ENCODE measurements around the gene DPYSL4.

Gene DPYSL4

DNA sequence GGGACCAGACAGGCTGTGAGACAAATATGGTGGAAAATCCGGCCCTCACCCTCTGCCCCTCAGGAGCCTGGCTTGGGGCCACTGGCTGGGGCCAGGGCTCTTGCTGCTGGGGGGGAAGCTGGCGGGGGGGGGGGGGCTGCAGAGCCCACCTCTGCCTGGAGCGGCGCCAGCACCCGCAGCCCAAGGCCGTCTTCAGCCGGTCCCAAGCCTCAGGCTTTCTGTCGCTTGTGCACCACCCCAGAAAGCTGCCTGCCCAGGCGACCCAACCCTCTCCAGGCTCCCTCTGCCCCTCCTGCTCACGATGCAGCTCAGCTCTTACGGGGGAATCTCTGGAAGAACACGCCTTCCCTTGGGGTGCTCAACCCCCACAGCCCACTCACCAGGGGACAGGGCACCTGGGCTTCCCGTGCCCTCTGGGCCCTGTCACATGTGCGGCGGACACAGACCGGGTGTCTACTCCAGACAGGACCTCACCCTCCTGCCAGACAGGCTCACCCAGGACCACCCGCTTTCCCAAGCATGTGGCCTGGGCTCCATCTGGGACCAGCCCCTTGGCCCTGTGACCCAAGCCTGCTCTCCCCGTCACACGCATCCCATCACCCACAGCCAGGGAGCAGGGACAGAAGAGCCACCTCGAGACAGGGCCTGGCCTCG lies 43.9 kb downstream of the DPYSL4 start:
- no peak for DNase-seq

DNA sequence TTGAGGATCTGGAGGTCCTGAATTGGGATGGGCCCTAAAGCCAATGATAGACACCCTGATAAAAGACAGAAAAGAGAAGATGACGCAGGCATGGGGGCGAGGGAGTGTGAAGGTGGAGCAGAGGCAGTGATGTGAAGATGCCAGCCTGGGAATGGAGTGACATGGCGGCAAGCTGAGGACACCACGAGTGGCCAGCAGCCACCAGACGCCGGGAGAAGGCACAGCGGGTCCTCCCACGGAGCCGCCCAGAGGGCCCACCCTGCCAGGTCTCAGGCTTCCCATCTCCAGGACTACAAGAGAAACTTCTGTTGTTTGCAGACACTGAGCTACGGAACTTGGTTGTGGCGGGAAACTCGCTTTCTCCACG lies 44.9 kb downstream of the DPYSL4 start:
- DNase-seq: no peak

DNA sequence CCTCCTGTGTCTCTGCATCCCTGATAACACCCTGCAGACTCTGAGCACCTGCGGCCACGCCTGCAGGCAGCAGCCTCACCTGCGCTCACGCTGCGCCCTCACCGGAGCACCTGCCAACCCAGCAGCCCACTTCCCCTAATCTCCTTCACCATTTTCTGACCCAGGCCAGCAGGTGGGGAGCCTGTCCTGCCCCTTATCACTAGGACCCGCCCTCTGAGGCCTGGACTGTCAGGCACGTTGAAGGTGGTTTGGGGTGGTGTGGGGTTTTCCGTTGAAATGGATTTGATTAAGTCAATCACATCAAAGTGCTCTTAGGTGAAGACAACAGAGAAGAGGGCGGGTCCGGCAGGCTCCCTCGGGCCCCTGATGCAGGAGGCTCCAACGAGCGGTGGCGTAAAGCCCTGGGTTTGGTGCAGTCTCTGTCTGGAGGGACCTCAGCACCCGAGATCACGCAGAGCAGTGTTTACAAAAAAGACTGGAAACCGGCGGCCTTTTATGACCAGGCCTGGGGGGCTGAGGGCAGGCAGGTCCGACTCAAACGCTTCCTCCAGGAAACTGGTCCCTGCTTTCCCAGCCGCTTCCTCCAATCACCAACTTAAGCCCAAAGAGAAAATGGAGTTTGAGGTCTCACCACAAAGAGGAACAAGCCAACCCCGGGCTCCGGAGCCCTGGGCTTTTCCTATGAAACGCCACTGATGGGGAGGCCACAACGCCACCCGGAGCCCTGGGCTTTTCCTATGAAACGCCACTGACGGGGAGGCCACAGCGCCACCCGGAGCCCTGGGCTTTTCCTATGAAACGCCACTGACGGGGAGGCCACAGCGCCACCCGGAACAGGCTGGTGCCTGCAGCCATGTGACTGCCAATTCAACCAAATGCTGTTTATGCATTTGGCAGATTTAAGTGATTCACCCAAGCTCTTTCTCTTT lies 45.5 kb downstream of the DPYSL4 start:
- no peak for DNase-seq

DNA sequence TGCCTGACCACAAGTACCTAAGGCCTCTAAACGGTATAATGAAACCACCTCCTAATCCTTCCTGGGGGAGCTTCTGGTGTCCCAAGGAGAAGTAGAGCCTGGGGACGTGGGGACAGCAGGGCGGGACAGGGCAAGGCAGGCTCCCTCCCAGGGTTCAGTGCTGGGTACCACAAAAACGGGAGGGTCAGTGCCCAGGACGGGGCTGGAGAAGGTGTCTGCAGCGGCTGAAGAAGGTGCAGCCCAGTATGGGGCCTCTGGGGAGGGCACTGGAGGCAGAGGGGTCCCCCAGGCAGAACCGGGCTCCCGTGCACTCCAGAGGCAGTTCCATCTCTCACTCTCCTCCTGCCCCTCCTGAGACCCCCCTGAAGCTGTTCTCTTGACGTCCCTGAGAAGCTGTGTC lies 46.2 kb downstream of the DPYSL4 start:
- no peak for DNase-seq

GRCh38 chr10:132233501-132234085 lies 46.8 kb downstream of the DPYSL4 start:
- DNase-seq: peak; percentile 76

DNA sequence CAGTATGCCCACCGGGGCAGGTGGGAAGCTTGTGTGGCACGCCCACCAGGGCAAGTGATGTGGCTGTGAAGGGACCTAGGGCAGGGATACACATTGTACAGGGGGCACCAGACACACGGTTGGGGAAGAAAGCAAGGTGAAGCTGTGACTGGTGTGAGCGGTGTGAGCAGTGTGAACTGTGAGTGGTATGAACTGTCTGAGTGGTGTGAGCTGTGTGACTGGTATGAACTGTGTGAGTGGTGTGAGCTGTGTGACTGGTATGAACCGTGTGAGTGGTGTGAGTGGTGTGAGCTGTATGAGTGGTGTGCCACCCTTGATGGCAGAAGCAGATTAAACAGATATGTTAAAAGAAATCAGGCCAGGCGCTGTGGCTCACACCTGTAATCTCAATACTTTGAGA lies 48.1 kb downstream of the DPYSL4 start:
- DNase-seq: no peak

DNA sequence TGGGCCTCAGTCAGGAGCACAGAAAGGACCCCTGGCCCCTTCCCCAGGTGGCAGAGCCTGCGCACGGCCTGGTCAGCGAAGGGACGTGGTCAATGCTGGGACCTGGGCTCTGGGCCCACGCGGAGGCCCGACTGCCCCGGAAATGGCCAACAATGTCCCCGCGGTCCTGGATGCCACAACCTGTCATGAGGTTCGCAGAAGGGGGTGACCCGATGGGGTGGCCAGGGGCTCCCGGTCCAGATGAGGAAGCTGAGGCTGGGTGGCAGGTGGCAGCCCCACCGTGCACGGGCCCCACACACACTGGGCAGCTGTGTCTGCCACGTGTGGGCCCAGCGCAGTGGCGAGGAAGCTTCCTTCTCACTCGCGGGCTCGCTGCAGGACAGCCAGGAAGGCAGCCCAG lies 49.4 kb downstream of the DPYSL4 start:
- DNase-seq: no peak

DNA sequence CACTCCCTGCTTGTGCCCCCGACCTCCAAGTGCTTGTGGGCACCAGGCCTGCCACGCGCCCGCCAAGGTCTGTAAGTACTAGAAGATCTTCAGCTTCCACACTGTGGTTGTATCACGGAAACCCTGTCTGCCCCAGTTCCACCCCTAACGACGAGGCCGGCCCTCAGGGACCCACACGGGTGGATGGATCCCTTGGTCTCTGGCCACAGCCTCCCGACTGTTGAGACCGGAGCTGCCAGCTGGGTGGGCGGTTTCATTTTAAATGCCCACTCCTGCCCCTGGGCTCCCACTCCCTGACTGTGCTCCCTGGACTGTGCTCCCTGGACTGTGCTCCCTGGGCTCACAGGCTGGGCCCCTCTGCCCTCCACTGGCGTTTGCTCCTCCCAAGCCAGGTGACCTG lies 50.1 kb downstream of the DPYSL4 start:
- no peak for DNase-seq

GRCh38 chr10:132237396-132237795 lies 50.6 kb downstream of the DPYSL4 start:
- DNase-seq: no peak

DNA sequence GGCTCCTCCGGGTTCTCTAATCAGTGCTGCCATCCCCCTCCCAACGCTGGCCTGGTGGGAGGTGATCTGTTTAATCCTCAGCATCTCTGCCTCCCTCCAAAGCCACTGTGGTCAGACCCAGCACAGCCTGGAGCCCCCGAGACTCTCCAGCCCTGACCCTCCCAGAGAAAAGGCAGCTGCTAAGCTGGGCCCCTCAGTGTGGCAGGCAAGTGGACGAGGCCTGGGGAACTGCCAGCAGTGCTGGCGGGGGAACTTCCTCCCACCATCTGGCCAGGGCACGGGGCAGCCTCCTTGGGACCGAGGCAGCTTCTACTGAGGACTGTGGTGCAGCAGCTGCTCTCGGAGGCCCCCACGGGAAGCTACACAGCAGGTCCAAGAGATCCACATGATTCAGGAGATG lies 51.1 kb downstream of the DPYSL4 start:
- peak; percentile 65 for DNase-seq

GRCh38 chr10:132238371-132239125 lies 51.8 kb downstream of the DPYSL4 start:
- no peak for DNase-seq

- DNase-seq: no peak
Observed at GRCh38 chr10:132239126-132240031, 52.6 kb downstream of the DPYSL4 start.

DNA sequence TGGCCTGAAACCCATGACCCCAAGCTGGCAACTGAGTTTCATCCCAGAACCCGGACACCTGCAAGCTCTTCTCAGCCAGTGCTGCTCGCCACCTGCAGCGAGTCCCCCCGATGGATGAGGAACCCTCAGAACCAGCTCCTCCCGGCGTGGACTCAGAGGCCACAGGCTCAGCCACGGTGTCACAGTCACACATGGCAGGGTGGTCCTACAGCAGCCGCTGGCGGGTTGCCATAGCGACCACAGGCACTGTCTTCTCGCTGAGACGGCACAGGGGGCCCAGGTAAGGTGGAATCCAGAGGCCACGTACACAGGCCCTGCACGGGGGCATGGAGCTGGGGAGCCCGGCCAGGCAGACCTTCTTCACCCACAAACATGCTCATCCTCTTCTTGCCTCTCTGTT lies 53.4 kb downstream of the DPYSL4 start:
- DNase-seq: no peak

GRCh38 chr10:132240581-132240980 lies 53.8 kb downstream of the DPYSL4 start:
- no peak for DNase-seq

- DNase-seq: no peak
Observed at GRCh38 chr10:132241086-132241485, 54.3 kb downstream of the DPYSL4 start.

GRCh38 chr10:132241496-132241895 lies 54.7 kb downstream of the DPYSL4 start:
- no peak for DNase-seq

GRCh38 chr10:132242103-132242840 lies 55.5 kb downstream of the DPYSL4 start:
- DNase-seq: no peak

- no peak for DNase-seq
Observed at GRCh38 chr10:132243141-132243540, 56.4 kb downstream of the DPYSL4 start.

- DNase-seq: no peak
Observed at GRCh38 chr10:132243626-132244025, 56.9 kb downstream of the DPYSL4 start.

DNA sequence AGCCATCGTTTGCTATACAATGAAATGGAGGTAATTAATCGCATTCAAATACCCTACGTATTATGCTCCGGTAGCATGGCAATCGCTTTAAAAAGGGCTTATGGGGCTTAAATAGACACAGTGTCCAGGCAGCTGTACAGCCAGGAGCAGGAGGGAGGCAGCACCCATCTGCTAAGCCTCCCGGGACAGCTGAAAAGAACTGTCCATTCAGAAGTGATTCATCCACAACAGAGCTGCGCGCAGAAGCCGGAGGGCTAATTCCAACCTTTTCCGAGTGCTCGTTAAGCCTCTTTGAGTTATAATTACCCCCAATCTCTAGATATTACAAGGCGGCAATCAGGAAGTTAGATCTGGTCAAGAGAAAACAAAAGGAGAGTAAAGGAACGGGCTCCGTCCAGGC lies 58.3 kb downstream of the DPYSL4 start:
- no peak for DNase-seq

- no peak for DNase-seq
Observed at GRCh38 chr10:132246296-132246695, 59.5 kb downstream of the DPYSL4 start.

Data from right hindlimb (tissue), 1 donor.